GM21447 (cell line): Measurements from ENCODE around the gene STEAP3.

Experiments used
- ATAC-seq: cut with Tn5 transposase; IDR thresholded peaks from one replicate; pipeline ENCODE4 v1.9.1; 2021; ENCODE audit not compliant: unreplicated experiment

Gene STEAP3, protein sequence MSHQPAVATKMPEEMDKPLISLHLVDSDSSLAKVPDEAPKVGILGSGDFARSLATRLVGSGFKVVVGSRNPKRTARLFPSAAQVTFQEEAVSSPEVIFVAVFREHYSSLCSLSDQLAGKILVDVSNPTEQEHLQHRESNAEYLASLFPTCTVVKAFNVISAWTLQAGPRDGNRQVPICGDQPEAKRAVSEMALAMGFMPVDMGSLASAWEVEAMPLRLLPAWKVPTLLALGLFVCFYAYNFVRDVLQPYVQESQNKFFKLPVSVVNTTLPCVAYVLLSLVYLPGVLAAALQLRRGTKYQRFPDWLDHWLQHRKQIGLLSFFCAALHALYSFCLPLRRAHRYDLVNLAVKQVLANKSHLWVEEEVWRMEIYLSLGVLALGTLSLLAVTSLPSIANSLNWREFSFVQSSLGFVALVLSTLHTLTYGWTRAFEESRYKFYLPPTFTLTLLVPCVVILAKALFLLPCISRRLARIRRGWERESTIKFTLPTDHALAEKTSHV

DNA sequence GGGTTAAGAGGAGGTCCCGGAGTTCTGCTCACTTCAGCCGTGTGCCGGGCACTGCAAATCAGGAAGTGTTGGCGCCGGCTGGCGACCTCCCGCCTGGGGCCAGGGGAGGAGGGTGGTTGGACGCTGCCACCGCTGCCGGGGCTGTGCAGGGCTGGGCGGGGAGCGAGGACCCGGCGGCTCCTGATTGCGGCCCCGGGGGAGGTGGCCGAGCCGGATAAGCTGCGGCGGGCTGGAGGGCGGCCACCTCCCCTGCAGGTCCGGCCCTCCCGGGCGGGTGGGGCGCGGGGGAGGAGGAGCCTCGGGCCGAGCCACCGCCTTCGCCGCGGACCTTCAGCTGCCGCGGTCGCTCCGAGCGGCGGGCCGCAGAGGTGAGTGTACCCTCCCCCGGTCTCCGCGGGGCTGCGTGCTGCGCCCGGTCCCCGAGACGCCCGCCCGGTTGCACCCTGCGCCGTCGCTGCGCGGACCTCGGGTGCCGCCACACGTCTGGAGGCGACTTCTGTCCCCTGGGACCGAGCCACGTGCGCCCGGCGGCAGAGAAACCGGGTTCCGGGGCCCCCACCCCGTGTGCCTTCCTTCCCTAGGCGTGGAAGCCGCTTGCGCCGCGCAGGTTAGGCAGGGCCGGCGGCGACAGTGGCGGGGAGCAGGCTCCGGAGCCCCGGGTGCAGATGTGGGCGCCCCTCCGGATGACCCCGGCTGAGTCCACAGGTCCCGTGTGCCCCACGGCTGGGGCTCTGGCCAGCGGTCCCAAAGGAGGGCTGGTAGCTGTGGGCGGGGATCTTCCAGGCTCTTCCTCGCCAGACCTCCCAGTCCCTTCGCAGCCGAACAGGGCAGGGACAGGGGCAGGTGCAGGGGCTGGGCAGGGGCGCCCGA is at the start of gene STEAP3:
Gene STEAP3, plus strand, starts transcription at position 314 of the 870 bp plus-strand sequence. CDS start 7,179 bp downstream, outside the sequence.
- peak; percentile 73 for ATAC-seq

DNA sequence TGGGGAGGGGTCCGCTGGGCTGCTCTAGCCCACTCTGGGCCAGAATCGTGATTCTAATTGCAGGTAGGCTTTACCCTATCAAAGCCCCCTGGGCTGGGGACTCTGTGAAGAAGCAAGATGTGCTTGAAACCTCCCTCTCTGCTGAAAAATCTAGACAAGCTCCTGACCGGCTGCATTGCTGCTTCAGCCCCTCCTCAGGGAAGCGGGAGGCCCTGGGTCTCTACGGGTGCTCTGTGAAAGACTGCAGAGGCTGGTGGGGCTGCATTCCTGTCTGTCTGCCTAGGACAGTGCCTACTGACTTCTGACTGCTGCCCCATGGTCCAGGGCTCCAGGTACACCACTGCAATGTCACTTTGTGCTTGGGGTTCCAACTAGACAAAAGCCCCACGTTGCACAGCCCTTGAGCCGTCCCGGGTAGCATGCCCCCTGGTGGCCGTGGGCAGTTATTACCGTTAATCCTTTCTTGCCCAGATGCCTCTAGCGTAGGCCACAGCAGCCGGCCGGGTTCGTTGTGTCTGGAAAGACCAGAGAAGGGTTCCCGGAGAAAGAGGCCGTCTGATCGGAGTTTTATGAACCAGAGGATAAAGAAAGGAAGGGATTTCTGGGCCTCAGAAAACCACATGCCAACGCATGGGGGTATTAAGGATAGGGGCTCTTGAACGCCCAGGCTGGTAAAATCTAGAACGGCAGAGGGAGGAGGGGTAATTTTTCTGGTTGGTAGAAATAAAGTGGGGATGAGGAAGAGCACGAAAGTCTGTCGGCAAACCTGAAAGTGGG is 49.2 kb upstream of the STEAP3 start:
- no peak for ATAC-seq

DNA sequence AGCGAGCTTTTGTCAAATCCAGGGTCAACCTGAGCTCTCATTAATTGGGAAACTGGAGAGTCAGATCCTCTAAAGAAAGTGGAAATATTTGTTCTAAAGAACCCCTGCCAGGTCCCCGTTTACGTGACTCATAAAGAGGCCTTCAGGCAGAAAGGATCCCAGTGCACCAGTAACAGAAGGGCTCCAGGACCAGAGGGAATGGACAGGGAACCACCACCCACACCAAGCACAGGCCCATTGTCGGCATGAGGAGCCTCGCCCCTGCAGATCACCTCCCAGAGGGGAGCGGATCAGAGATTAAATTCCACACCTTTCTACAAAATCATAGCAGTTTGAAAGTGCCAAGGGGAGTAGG is 48.7 kb upstream of the STEAP3 start:
- ATAC-seq: no peak

DNA sequence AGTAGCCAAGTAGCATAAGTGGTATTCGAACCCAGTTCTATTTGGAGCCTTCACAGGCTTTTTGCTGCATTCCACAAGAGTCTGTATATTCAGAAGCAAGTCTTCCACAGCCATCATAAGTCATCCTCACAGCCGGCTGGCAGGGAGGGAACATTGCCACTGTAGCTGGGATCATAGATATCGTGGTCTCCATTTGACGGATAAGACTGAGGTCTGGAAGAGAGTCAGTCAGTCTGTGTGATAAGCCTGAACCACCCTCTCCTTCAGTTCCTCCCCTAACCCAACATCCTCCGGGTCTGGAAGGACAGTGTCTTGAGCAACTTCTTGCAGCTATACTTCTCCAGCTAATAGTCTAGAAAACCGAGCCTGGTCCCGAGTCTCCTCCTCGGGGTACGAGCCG is 48.1 kb upstream of the STEAP3 start:
- no peak for ATAC-seq

DNA sequence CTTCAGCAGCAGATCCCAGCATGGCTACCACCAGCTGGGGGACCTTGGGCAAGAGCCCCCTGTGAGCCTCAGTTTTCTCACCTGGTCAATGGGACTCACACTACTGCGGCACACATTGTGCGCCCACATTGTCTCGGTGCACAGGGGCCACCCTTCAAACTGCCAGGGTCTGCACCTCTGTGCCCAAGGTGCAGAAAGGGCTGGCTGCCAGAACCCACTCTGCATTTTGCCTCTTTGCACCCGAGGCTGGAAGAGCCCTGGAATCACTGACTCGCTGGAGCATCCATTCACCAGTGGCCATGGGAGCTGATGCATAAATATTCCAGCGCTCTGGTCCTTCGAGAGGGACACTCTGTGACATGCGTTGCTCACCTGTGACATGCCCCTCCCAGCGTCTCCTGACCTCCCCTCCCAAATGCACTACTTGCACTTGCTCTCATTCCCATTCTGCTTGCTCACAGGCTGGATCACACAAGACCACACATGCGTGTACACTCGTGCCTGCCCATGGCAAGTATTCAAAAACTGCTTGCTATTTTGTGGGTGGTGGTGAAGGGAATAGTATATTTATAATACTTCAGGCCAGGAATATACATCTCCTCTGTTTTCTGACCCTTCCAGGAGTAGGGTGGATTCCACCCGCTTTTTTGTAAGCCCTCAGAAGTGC is 46.3 kb upstream of the STEAP3 start:
- ATAC-seq: no peak

DNA sequence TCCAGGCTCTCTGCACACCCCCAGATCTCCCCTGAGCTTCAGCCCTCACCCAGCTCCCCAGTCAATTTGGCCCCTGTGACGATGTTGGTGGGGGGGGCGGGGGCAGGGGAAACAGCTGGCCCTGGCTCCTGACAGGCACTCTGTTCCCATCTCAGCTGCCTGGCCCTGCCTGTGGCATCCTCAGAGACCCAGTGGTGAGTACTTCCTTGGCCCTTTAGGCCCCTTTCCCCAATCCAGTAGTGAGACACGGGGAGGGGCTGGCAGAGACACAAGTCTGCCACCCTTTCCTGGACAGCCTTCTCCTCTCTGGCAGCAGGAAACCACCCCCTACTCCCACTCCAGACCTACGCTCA is 45.8 kb upstream of the STEAP3 start:
- ATAC-seq: no peak

DNA sequence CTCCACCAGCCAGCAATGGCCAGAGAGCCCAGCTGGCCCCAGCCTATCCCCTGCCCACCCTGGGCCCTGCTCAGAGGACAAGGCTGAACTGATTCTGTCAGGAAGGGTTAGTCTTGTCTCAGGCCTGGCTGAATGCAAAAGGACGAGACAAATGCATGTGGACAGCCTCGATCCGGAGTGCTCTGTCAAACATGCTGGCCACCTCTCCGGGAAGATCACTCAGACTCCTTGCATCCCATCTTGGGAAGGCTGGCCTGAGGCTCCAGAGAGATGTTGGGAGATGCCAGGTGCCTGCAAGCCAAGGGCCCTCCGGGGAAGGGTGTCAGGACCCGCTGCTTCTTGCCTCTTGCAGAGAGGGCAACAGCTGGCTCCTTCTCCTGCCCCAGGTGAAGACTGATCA is 44.9 kb upstream of the STEAP3 start:
- no peak for ATAC-seq

DNA sequence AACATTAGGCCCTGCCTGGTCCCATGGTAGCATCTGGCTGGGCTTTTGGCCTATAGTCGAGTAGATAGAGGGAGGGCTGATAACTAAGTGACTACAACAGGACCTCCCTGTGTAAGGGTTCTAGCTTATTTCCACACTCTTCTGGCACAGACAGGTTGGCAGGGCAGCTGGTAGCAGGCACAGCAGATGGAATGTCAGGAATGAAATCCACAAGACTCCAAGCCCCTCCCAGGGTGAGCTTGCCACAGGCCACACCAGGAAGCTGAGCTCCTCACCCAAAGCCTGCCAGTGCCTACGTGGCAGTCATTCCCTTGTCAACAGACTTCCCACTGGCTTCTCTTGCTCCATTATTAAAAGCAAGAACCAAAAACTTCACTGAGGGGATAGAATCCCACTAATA is 44.4 kb upstream of the STEAP3 start:
- no peak for ATAC-seq

DNA sequence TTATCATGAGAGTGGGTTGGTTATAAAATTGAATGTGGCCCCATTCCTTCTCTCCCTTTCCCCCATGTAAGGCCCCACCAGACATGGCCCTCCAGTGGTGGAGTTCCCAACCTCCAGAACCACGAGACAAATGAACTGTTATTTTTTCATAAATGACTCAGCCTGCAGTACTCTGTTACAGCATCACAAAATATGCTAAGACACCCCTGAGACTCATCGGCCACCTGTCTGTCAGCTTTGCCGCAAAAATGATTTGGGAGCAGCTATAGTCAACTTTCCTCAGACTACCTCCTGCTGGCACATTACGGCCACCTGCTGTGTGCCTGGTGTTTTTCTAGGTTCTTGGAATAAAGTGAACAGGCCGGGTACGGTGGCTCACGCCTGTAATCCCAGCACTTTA is 43.6 kb upstream of the STEAP3 start:
- no peak for ATAC-seq

DNA sequence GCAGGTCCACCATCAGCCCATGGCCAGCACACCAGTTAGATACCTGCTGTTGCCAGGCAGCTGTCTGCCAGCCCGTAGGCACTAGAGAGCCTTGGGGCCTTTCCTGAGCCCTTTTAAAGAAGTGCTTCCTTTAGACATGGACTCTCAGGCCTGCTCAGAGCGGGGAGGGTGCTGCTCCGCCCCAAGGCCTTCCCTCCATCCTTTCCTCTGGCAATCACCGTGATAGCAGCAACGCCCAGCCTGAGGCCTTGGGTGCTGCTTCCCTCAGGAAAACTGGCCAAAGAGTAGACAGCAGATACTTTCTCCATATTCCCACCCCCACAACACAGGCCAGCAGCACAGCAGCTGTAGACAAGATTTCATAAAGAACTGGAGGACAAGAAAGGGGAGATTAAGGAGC is 42.7 kb upstream of the STEAP3 start:
- ATAC-seq: no peak

DNA sequence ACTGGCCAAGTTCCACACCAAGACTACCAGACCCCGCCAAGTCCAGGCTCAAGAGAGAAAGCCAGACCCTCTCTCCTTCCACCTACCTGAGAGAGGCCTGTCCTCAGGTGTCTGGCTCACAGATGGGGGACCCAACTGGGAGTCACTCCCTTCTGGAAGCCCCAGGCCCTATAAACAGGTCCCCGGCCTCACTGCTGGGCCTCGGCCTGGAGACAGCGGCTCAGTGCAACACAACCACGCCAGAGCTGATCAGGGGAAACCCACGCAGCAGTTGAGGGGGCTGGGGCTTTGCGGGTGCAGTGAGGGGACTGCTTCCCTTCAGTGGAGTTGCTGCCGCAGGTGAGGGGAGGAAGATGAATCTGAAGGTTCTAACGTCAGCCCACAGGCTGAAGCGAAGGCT is 42.2 kb upstream of the STEAP3 start:
- no peak for ATAC-seq

DNA sequence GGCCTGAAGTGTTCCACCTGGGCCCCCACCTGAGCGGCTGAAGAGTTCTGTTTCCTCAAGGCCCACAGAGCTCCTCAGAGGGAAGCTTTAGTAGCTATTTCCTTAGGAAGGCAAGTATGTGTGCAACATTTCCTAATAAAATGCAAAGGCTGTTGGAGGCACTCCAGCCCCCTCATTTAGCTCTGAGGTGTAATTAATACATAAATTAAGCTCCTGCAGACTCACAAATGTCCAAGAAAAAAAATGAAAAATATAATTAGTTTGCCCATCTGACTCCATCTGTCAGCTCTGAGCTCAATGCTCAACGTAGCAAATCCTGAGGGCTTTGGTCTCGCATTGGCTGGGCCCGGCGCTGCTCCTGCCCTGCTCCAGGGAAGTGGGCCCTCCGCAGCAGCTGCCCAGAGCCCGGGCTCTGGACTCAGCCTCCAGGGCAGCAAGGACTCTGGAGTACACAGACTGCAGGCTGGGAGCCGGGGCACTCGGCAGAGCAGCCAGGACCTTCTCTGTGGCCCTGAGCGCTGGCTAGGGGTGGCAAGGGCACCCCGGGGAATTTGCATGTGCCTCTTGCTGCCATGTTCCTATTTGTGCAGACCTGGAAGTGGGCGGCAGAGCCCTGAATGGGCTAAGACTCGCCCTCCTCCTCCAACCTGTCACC is 41.7 kb upstream of the STEAP3 start:
- ATAC-seq: no peak

DNA sequence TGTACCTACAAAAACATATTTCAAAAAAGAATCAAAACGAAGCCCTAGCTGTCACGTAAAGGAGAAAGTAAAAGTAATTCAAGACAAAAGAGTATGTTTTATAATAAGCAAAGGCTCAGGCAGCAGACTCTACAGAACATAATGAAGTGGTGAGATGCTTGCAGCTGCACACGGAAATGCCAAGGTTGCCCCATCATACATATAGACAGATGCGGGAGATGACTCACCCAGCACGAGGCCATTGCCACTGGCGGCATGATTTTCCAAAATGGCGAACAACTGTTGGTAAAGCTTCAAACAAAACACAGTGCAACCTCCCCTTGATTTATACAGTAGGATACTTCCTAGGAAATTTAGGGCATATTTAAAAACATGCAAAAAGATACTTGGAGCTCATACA is 39.1 kb upstream of the STEAP3 start:
- ATAC-seq: no peak

DNA sequence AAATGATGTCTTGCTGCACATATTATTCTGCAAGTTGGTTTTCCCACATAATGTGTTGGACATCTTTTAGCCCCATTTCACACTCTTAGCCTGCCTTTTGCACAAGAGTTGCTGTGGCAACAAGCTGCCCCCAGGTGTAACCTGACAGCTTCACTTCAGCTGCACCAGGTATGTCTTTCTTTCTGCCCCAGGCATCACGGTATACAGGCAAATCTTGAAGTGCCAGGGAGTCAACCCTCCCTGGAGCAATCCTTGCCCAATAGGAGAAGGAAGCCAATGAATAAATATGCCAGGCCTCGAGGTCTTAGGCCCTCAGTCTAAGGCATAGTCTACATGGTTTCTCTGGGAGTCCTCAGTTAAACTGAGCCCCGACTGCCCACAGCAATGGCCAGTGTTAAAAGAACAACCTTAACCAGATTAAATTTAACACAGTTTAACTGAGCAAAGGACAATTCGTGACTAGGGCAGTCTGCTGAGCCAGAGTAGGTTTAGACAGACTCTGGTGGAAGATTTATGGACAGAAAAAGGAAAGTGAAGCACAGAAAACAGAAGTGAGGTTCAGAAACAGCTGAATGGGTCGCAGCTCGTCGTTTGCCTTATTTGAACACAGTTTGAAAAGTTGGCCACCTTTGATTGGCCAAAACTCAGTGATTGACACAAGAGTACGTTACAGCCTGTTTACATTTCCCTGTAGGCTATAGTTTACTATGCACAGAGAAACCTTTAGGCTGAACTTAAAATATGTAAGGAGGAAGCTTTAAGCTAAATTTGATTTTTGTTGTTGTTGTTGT is 33.1 kb upstream of the STEAP3 start:
- no peak for ATAC-seq

DNA sequence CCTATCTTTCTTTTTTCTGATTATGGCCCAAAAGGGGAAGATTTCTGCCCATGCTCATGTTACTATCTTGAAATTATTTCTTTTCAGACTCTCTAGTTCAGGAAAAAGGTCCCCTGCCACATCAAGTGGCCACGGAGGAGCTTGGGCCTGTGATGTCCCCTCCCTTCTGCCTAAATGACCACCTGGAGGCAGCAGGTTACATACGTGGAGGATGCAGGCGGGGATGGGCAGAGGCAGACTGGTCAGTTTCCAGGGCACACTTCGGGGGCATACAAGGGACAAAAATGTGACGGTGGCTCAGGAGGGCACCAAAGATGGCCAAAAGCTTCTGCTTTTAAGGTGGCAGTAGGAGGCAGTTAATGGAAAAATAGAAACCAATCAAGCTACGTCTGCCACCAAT is 30.7 kb upstream of the STEAP3 start:
- ATAC-seq: no peak

DNA sequence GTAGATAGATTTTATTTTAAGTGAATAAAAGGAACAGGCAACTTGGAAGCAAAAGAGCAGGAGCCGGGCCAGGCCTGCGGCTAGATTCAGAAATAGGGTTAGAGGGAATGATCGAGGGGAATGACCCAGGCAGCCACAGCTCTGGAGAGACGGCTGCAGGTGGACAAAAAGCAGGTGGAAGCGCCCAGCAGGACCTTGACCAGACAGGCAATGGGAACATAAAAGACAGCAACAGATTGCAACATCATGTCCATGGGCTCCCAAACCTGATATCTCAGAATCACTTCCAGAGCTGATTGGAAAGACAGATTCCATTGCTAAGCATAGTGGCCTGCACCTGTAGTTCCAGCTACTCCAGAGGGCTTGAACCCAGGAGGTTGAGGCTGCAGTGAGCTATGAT is 28.6 kb upstream of the STEAP3 start:
- no peak for ATAC-seq

DNA sequence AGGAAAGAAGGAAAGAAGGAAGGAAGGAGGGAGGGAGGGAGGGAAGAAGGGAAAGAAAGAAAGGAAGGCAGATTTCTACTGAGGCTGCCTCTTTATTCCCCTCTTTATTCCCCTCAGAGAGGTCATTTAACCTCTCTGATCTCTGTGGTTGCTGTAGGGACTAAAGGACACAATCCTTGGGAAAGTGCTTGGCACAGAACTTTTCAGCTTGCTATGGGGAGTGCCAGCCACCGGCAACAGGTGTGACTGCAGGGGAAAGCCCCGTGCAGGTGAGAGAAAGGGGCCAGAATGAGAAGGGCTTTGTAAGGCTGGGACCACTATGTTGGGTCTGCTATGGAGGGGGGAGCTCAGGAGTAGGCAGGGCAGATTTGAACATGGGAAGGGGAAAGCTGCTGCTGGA is 27.7 kb upstream of the STEAP3 start:
- no peak for ATAC-seq

DNA sequence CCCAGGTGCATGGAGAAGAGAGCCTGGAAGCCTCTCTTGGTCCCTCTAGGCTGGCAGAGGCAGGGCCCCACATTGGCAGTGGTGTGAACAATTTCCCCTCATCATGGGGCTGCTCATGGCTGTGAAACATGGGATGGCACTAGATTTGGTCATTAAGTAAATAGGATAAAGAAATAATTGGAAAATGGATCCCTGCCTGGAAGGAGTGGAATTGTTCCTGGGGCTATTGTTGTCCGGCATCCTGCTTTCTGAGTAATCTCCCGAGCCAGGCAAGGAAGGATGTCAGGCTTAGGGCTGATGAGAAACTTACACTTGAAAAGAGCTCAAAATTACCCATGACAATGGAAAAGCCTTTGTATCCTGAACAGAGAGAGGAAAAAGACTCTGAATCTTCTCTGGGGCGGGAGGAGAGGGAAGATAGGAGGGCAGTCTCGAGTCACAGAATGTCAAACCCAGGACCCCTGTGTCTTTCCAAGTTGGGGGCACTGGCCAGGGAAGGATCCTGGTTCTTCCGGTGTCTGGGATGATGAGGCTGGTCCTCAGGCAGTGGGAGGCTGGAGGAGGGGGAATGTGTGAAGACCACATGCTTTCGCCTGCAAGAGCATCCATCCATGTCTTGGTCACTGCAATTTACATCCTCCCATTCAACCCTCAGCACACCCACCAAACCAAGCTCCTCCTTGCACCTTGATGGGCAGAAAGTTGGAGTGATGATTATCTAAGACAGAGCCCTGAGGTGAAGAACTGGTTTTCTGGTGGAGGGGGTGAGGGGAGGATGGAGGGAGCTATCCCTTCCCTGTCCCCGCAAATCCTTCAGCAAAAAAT is 27.1 kb upstream of the STEAP3 start:
- no peak for ATAC-seq

DNA sequence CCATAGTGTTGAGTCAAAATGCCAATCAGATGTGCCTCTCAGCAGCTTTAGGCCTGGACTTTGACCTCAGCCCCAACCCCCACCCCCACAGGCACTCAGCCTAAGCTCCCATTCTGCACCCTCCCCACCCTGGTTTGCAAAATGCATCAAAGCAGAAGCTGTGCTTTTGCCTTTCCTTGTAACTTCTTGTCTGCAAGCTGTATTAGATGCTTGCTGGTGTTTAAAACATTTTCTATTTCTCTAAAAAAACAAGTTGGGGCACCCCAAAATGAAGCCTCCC is 26.6 kb upstream of the STEAP3 start:
- ATAC-seq: no peak
